Activated CD8-positive, alpha-beta T cell treated with anti-CD3 and anti-CD28 coated beads for 36 hours (primary cell): ENCODE results near the gene PRRG1. TPM values are rescaled to one million over a fixed set of nuclear protein-coding genes. Genes with fewer than 3 reads are reported as not detected.

Experiments
- ATAC-seq: fragments of 200-7000 bp; cut with Tn5 transposase; one replicate; pipeline ENCODE4 v1.10.0; 2021; ENCODE audit warnings: mild to moderate bottlenecking, moderate library complexity
- CTCF ChIA-PET: fragments of 350-600 bp; sonication (Branson Sonifier 250); formaldehyde crosslinking; loops from one replicate; lab custom pipeline; 2021; ENCODE audit warnings: antibody characterized with exemption; lab: Charles Lee
- POLR2A ChIA-PET: fragments of 350-600 bp; sonication (Branson Sonifier 250); formaldehyde crosslinking; loops from one replicate; lab custom pipeline; 2021; ENCODE audit warnings: antibody characterized with exemption; lab: Charles Lee
- DNase-seq: peaks from one replicate; pipeline ENCODE4 v3.0.0-alpha.2; 2020
- H3K27ac Mint-ChIP-seq: one replicate; pipeline ENCODE4 v1.8.0; 2021; ENCODE audit warnings: mild to moderate bottlenecking, mixed read lengths
- H3K27me3 Mint-ChIP-seq: one replicate; pipeline ENCODE4 v1.8.0; 2021; ENCODE audit warnings: mixed read lengths
- H3K36me3 Mint-ChIP-seq: one replicate; pipeline ENCODE4 v1.8.0; 2021; ENCODE audit warnings: low read depth, mixed read lengths
- H3K4me1 Mint-ChIP-seq: one replicate; pipeline ENCODE4 v1.8.0; 2021; ENCODE audit warnings: low read depth, mixed read lengths
- H3K4me3 Mint-ChIP-seq: one replicate; pipeline ENCODE4 v1.8.0; 2021; ENCODE audit warnings: mild to moderate bottlenecking, moderate library complexity, mixed read lengths
- H3K9me3 Mint-ChIP-seq: one replicate; pipeline ENCODE4 v1.8.0; 2021; ENCODE audit warnings: mixed read lengths
- intact Hi-C: fragments of 100-400 bp; cut with micrococcal nuclease; formaldehyde crosslinking; loops from one replicate; pipeline ENCODE4 v1.10.0; 2022
- total RNA-seq, 2 experiments: library from RNA; stranded (reverse); gene quantifications; one replicate each; pipeline ENCODE4 v1.2.3, GENCODE V29; 2021
- TF ChIP-seq, protein P1 (sequence below): fragments of 200-600 bp; IDR thresholded peaks from one replicate; pipeline ENCODE4 v1.8.0; 2022; ENCODE audit warnings: antibody characterized with exemption, mild to moderate bottlenecking

The PRRG1 gene
- total RNA-seq, 2 experiments from 2014 or later: not detected

DNA sequence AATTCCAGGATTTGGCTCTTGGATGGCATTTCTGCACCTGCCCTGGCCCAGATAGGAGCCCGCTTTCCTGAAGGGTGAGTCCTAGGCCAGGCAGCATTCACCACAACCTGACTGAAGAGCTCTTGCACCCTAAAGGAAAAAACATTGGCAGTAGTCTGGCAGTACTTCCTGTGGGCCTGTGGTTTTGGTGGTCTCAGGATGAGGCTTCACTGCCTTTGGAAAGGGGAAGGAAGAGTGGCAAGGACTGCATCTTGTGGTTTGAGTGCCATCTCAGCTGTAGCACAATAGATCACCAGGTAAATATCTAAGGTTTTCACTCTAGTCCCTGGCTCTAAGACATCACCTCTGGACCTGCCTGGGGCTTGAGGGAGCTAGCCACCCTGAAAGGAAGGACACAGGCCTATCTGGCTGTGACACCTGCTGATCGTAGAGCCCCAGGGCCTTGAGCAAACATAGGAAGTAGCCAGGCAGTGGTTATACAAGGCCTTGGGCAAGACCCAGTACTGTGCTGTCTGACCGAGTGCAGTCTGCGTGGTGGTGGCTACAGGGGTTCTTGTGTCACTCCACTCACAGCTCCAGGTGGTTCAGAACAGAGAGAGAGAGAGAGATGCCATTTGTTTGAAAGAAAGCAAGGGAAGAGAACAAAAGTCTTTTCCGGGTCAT is 28.5 kb upstream of the PRRG1 start:
- Mint-ChIP-seq H3K27me3 (no peaks in the 10 kb centered on the region), H3K36me3 (no peaks in the 10 kb centered on the region), H3K4me3 (no peak overlapping the region), H3K4me1 (no peaks in the 10 kb centered on the region), H3K27ac (no peak overlapping the region), H3K9me3 (no peaks in the 10 kb centered on the region)
- intact Hi-C loops: no loop called here
- no peak for DNase-seq
- TF ChIP-seq, protein P1, sequence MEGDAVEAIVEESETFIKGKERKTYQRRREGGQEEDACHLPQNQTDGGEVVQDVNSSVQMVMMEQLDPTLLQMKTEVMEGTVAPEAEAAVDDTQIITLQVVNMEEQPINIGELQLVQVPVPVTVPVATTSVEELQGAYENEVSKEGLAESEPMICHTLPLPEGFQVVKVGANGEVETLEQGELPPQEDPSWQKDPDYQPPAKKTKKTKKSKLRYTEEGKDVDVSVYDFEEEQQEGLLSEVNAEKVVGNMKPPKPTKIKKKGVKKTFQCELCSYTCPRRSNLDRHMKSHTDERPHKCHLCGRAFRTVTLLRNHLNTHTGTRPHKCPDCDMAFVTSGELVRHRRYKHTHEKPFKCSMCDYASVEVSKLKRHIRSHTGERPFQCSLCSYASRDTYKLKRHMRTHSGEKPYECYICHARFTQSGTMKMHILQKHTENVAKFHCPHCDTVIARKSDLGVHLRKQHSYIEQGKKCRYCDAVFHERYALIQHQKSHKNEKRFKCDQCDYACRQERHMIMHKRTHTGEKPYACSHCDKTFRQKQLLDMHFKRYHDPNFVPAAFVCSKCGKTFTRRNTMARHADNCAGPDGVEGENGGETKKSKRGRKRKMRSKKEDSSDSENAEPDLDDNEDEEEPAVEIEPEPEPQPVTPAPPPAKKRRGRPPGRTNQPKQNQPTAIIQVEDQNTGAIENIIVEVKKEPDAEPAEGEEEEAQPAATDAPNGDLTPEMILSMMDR: no peak
- ChIA-PET POLR2A (no interaction called here), CTCF (no interaction called here)
- ATAC-seq: no peak

DNA sequence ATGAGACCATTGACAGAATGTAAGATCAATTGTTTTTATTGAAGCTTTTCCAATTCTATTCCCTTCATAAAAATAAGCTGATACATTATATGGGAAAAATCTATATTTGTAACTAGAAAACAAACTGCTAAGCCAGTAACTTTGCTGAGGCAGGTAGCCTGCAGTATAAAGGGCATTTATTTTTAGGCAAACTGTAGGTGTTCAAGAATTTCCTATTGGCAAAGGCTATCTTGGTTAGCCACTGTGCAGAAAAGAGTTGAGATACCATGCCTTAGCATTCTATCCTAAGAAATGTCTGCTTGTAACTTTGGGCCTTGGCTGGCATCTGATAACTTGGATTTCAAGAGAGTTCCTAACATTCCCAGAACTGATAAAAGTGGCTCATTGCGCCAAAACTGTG is 18.5 kb upstream of the PRRG1 start:
- CTCF ChIA-PET: no interaction called here
- TF ChIP-seq, protein P1: no peak
- Mint-ChIP-seq H3K36me3 (no peaks in the 10 kb centered on the region), H3K9me3 (no peaks in the 10 kb centered on the region), H3K4me3 (no peak overlapping the region), H3K4me1 (no peaks in the 10 kb centered on the region), H3K27me3 (no peaks in the 10 kb centered on the region), H3K27ac (no peak overlapping the region)
- POLR2A ChIA-PET: no interaction called here
- no peak for ATAC-seq
- no peak for DNase-seq
- intact Hi-C loops: no loop called here

DNA sequence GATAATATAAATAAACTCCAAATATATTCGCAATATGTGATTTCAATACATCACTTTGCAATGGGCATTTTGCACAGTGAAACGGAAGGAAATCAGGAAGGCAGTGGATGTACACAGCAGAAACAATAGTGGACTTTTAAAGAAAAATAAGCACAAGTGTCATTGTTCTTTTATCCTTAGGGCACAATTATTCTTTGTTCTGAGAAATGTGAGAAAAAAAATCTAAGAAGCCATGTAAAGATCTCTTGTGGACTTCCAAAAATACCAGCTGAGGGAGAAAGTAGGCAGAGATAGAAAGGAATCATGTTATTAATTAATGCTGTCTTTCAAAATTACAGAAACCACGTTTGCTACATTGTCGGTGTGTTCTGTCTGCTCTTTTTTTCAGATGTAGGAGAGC is 17.6 kb upstream of the PRRG1 start:
- Mint-ChIP-seq H3K27ac (no peak overlapping the region), H3K9me3 (no peaks in the 10 kb centered on the region), H3K27me3 (no peaks in the 10 kb centered on the region), H3K36me3 (no peaks in the 10 kb centered on the region), H3K4me1 (no peaks in the 10 kb centered on the region), H3K4me3 (no peak overlapping the region)
- CTCF ChIA-PET: no interaction called here
- TF ChIP-seq, protein P1: no peak
- POLR2A ChIA-PET: no interaction called here
- no peak for ATAC-seq
- no peak for DNase-seq
- intact Hi-C loops: no loop called here

DNA sequence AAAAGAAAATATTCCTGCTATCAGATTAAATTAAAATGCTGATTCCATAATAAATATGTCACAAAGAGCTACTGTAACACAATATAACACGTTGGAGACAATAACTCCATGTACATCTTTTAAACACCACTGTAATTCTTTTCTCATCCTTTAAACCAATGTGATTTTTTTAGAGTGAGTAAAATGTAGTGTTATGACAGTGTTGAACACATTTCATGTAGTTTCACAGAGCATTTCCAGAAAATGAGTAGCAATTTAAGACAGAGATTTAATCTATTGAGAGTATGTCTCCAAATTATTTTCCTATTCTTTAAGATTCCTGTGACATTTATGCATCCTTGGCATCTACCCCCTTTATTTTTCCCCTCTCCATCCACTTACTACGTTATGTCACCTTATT is 17.1 kb upstream of the PRRG1 start:
- Mint-ChIP-seq H3K9me3 (no peaks in the 10 kb centered on the region), H3K36me3 (no peaks in the 10 kb centered on the region), H3K27me3 (no peaks in the 10 kb centered on the region), H3K4me1 (no peaks in the 10 kb centered on the region), H3K27ac (no peak overlapping the region), H3K4me3 (no peak overlapping the region)
- TF ChIP-seq, protein P1: no peak
- ChIA-PET POLR2A (no interaction called here), CTCF (no interaction called here)
- intact Hi-C loops: no loop called here
- DNase-seq (no peak), ATAC-seq (no peak)

DNA sequence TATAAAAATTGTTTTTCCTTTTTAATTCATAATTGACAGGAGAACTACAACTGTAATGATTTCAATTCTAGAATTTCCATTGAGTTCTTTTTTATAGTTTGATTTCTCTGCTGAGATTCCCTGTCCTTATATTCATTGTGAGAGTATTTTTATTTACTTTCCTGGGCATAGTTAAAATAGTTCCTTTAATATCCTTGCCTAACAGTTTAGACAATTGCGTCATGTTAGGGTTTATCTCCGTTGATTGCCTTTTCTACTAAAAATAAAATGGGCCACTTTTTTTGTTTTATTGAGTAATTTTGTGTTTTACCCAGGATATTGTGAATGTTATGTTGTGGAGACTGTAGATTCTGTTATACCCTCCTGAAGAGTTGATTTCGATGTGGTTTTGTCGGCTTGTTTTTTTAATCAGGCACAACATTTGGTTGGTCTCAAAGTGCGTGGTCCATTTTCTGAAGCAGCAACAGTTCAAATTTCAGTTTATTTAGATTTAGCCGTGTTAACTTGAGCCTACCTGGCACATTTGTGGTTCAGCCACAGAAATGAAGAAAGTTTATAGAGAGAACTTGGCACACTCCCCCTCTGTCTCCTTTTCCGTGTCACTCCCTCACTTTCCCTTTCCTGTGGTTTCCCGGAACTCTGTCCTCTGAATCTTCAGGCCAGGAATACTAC is 16.0 kb upstream of the PRRG1 start:
- CTCF ChIA-PET: no interaction called here
- Mint-ChIP-seq H3K27ac (no peak overlapping the region), H3K4me1 (no peaks in the 10 kb centered on the region), H3K27me3 (no peaks in the 10 kb centered on the region), H3K36me3 (no peaks in the 10 kb centered on the region), H3K9me3 (no peaks in the 10 kb centered on the region), H3K4me3 (no peak overlapping the region)
- POLR2A ChIA-PET: no interaction called here
- no peak for ATAC-seq
- TF ChIP-seq, protein P1: no peak
- intact Hi-C loops: no loop called here
- no peak for DNase-seq
